T follicular helper cell (primary cell): Measurements from ENCODE around the gene MAPK8IP2.
"Not testable (repeated sequence)": the region's sequence is repeated elsewhere in the genome, so short reads cannot be mapped to it uniquely, and the experiment has no call there.

ENCODE experiments used
- DNase-seq: peaks from one replicate; pipeline ENCODE4 v3.0.0-alpha.2; 2020; ENCODE audit warnings: low read depth

Gene MAPK8IP2

DNA sequence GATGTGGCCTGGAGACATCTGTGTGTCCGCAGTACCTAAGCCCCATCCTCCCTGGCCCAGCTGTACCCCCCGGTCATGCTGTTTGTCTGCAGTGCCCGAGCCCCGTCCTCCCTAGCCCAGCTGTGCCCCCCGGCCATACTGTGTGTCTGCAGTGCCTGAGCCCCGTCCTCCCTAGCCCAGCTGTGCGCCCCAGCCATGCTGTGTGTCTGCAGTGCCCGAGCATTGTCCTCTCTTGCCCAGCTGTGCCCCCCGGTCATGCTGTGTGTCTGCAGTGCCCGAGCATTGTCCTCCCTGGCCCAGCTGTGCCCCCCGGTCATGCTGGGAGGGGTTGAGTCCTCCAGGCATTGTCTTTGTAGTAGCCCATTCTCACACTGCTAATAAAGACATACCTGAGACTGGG is 35.0 kb downstream of the MAPK8IP2 start:
- DNase-seq: no peak

DNA sequence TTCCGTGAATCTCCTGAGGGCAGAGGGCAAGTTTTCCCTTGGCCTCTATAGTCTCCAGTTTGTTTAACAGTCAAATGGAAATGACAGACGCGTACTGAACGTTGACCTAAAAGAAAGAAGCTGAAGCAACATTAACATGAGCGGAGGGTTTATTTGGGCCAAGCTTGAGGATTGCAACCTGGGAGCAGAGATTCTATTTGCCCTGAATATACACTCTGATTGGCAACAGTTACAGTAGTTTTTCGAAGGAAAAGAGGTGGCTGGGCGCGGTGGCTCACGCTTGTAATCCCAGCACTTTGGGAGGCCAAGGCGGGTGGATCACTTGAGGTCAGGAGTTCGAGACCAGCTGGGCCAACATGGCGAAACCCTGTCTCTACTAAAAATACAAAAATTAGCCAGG is 39.7 kb downstream of the MAPK8IP2 start:
- not testable (repeated sequence) for DNase-seq

- no peak for DNase-seq
Observed at GRCh38 chr22:50640857-50641647, 40.5 kb downstream of the MAPK8IP2 start.

DNA sequence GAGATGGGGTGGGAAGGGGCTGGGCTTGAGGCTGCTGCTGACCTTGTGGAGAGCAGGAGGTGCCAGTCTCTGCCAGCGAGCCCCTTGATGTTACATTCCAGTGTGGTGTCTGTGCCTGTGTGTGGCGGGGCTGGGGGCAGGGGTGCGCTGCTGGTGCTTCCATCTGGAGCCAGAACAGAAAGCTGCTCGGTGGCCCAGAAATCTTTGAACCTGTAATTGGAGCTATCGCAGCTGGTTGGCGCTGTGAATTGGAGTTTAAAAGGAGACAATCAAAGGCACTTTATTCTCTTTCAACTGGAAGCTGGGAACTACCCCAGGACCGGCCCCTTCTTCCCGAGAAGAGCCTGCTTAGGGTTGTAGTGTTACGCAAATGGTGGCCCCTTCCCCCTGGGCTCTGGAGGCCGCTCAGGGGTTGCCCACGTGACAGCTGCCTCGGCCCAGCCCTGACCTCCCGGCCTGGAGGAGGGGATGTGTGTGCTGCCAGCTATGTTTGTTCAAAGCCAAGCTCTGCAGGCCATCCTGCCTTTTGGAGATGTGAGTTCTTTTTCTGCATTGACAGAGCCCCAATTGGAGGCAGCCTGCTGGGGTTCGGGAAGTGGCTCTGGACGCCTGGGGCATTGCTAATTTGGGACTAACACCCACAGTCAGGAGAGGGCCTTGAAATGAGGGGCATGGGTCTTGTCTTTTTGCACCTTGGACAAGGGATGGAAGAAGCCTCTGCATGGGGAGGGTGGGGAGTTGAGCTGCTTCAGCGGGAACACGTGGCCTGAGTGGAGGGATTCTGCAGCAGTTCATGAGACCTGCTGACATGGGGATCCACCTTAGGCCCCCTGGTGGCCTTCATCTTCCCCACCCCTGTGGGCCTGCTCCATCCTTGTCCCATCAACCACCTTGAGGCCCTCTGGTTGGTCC is 41.4 kb downstream of the MAPK8IP2 start:
- no peak for DNase-seq

DNA sequence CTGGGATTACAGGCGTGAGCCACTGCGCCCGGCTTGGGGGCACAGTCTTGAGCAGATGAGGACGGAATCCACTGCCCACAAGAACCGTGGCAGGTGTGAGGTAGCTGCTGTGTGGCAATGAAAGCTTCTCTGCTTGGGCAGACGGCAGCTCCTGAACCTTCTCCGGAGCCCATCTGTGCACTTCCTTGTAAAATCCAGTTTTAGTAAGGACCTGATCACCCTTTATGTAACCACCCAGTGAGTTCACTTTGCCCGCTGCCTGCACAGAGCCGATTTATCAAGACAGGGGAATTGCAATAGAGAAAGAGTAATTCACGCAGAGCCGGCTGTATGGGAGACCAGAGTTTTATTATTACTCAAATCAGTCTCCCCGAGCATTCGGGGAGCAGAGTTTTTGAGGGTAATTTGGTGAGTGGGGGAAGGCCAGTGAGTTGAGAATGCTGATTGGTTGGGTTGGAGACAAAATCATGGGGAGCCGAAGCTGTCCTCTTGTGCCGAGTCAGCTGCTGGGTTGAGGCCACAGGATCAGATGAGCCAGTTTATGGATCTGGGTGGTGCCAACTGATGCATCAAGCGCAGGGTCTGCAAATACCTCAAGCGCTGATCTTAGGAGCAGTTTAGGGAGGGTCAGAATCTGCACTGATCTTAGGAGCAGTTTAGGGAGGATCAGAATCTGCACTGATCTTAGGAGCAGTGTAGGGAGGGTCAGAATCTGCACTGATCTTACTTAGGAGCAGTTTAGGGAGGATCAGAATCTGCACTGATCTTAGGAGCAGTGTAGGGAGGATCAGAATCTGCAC is 42.6 kb downstream of the MAPK8IP2 start:
- DNase-seq: not testable (repeated sequence)

DNA sequence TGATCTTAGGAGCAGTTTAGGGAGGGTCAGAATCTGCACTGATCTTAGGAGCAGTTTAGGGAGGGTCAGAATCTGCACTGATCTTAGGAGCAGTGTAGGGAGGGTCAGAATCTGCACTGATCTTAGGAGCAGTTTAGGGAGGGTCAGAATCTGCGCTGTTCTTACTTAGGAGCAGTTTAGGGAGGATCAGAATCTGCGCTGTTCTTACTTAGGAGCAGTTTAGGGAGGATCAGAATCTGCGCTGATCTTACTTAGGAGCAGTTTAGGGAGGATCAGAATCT is 43.2 kb downstream of the MAPK8IP2 start:
- not testable (repeated sequence) for DNase-seq

DNA sequence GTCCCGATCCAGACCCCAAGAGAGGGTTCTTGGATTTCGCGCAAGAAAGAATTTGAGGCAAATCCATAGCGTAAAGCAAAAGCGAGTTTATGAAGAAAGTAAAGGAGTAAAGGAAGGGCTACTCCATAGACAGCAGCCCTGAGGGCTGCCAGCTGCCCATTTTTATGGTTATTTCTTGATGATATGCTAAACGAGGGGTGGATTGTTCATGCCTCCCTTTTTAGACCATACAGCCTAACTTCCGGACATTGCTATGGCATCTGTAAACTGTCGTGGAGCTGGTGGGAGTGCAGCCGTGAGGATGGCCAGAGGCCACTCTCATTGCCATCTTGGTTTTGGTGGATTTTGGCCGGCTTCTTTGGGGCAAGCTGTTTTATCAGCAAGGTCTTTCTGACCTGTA is 52.7 kb downstream of the MAPK8IP2 start:
- no peak for DNase-seq

DNA sequence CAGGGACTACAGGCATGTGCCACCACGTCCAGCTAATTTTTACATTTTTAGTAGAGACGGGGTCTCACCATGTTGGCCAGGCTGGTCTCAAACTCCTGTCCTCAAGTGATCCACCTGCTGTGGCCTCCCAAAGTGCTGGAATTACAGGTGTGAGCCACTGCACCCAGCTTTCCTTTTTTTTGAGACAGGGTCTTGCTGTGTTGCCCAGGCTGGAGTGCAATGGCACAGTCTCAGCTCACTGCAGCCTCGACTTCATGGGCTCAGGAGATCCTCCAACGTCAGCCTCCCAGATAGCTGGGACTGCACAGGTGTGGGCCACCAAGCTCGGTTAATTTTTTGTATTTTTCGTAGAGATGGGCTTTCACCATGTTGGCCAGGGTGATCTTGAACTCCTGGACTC is 54.1 kb downstream of the MAPK8IP2 start:
- DNase-seq: not testable (repeated sequence)

- no peak for DNase-seq
Observed at GRCh38 chr22:50656122-50657070, 55.8 kb downstream of the MAPK8IP2 start.

GRCh38 chr22:50657925-50658324 is 57.3 kb downstream of the MAPK8IP2 start:
- DNase-seq: no peak

GRCh38 chr22:50659711-50660110 is 59.1 kb downstream of the MAPK8IP2 start:
- not testable (repeated sequence) for DNase-seq

DNA sequence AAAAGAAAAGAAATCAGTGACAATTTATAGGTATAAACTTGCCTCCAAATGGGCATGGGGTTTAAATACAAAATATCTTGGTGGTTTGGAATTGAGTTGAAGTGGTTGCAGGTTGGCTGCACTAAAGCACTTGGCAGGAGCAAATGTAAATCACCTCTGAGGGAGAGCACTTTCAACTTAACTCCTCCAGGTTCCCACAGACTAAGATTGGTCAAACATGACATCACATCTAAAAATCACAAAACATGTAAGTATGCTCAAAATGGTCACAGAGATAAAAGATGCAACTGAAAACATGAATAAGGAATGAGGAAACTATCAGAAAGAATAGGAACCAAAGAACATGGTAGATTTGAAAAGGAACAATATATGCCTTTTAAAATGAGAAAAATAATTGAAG is 59.7 kb downstream of the MAPK8IP2 start:
- no peak for DNase-seq
